ENCODE results near the gene AK8. TPM values are rescaled to one million over a fixed set of nuclear protein-coding genes. Genes with fewer than 3 reads are reported as not detected.

Gene AK8
- total and polyA plus RNA-seq, 3 donors from 2014 or later: 15.0 to 54.8 (median 15.1) TPM

- TF ChIP-seq CTCF (IDR thresholded peaks at IDR 0.05): no peak
- no peak for TF ChIP-seq POLR2A (IDR thresholded peaks at IDR 0.05)
- Histone ChIP-seq H3K36me3 (ENCODE audit: low read depth, missing control alignments) (no peaks in the 10 kb centered on the region), H3K9me3 (no peaks in the 10 kb centered on the region), H3K27me3 (no peaks in the 10 kb centered on the region), H3K27ac (no peak overlapping the region), H3K4me1 (no peaks in the 10 kb centered on the region), H3K4me3 (no peak overlapping the region)
- intact Hi-C loops (cut with DNase I; ENCODE audit: low total_unique reads): no loop called here
- no peak for DNase-seq
- WGBS, 2 donors: 81 to 88% methylated on average over 1 of the region's 1 CpG
Measured at GRCh38 chr9:132760057-132760456, 118.0 kb downstream of the AK8 start.

GRCh38 chr9:132757016-132757415, 121.1 kb downstream of the AK8 start:
- no peak for TF ChIP-seq POLR2A (IDR thresholded peaks at IDR 0.05)
- no peak for TF ChIP-seq CTCF (IDR thresholded peaks at IDR 0.05)
- WGBS, 2 donors: 84 to 91% methylated on average over 18 of the region's 18 CpGs
- DNase-seq: peak; percentile 9

GRCh38 chr9:132756214-132756845, 121.8 kb downstream of the AK8 start:
- WGBS, 2 donors: 79 to 80% methylated on average over 18 of the region's 18 CpGs

More at GRCh38 chr9:132757016-132757415, 121.1 kb downstream of the AK8 start:
- H3K4me1 ChIP-seq: no peaks in the 10 kb centered on the region
- H3K27ac ChIP-seq: no peak overlapping the region
- H3K36me3 ChIP-seq (ENCODE audit: low read depth, missing control alignments): no peaks in the 10 kb centered on the region
- no peak overlapping the region for H3K4me3 ChIP-seq
- no peaks in the 10 kb centered on the region for H3K27me3 ChIP-seq
- H3K9me3 ChIP-seq: no peaks in the 10 kb centered on the region
- intact Hi-C loops (cut with DNase I; ENCODE audit: low total_unique reads): no loop called here

GRCh38 chr9:132755096-132755495, 123.0 kb downstream of the AK8 start:
- H3K9me3 ChIP-seq: no peaks in the 10 kb centered on the region
- no peaks in the 10 kb centered on the region for H3K36me3 ChIP-seq (ENCODE audit: low read depth, missing control alignments)
- intact Hi-C loops (cut with DNase I; ENCODE audit: low total_unique reads): no loop called here
- H3K27me3 ChIP-seq: no peaks in the 10 kb centered on the region
- H3K27ac ChIP-seq: no peak overlapping the region
- H3K4me3 ChIP-seq: no peak overlapping the region
- 92 to 95% methylated on average over 9 of the region's 9 CpGs for WGBS, 2 donors
- no peaks in the 10 kb centered on the region for H3K4me1 ChIP-seq
- TF ChIP-seq POLR2A (IDR thresholded peaks at IDR 0.05) (no peak), CTCF (IDR thresholded peaks at IDR 0.05) (no peak)
- no peak for DNase-seq

More at GRCh38 chr9:132756214-132756845, 121.8 kb downstream of the AK8 start:
- Histone ChIP-seq H3K36me3 (ENCODE audit: low read depth, missing control alignments) (no peaks in the 10 kb centered on the region), H3K27ac (no peak overlapping the region), H3K4me3 (no peak overlapping the region), H3K27me3 (no peaks in the 10 kb centered on the region), H3K9me3 (no peaks in the 10 kb centered on the region), H3K4me1 (no peaks in the 10 kb centered on the region)
- no peak for TF ChIP-seq CTCF (IDR thresholded peaks at IDR 0.05)
- no peak for TF ChIP-seq POLR2A (IDR thresholded peaks at IDR 0.05)
- DNase-seq: peak; percentile 2
- intact Hi-C loops (cut with DNase I; ENCODE audit: low total_unique reads): no loop called here

- no peak for DNase-seq
- Histone ChIP-seq H3K27ac (no peak overlapping the region), H3K4me1 (no peaks in the 10 kb centered on the region), H3K4me3 (no peak overlapping the region), H3K27me3 (no peaks in the 10 kb centered on the region), H3K9me3 (no peaks in the 10 kb centered on the region), H3K36me3 (ENCODE audit: low read depth, missing control alignments) (no peaks in the 10 kb centered on the region)
- WGBS, 2 donors: 90 to 93% methylated on average over 7 of the region's 7 CpGs
- TF ChIP-seq CTCF (IDR thresholded peaks at IDR 0.05) (no peak), POLR2A (IDR thresholded peaks at IDR 0.05) (no peak)
- intact Hi-C loops (cut with DNase I; ENCODE audit: low total_unique reads): no loop called here
Measured at GRCh38 chr9:132754236-132754635, 123.8 kb downstream of the AK8 start.
